OCI-LY7 (cell line): ENCODE data around the gene SOCS7. TPM values are rescaled to one million over a fixed set of nuclear protein-coding genes. Genes with fewer than 3 reads are reported as not detected.

Experiments used
- BruUV-seq: library from RNA; stranded (reverse); fragments of 400-500 nt; replicated peaks from 2 replicates; lab custom pipeline; 2021; lab: Mats Ljungman, UMichigan
- CTCF ChIA-PET: fragments of 300-600 bp; sonication (Branson Sonifier 250); formaldehyde crosslinking; loops from one replicate; lab custom pipeline; 2022; ENCODE audit warnings: antibody characterized with exemption; ENCODE audit not compliant: unreplicated experiment; lab: Charles Lee
- POLR2A ChIA-PET: fragments of 300-600 bp; sonication (Branson Sonifier 250); formaldehyde crosslinking; loops from one replicate; lab custom pipeline; 2022; ENCODE audit warnings: antibody characterized with exemption; lab: Charles Lee
- DNase-seq: peaks from one replicate; pipeline ENCODE4 v3.0.0-alpha.2; 2015; ENCODE audit warnings: low spot score
- H2AFZ ChIP-seq: fragments of 200-600 bp; sonication (generic), shearing (Covaris generic); 2 replicates; pipeline ENCODE4 v1.6.1; 2014; ENCODE audit warnings: mild to moderate bottlenecking, antibody characterized with exemption, low read length, moderate library complexity
- H3K27ac ChIP-seq: fragments of 200-600 bp; sonication (generic); 2 replicates; pipeline ENCODE4 v1.5.1; 2014; ENCODE audit warnings: mixed run types, low read depth, mild to moderate bottlenecking, moderate library complexity, low read length, inconsistent platforms; ENCODE audit not compliant: poor library complexity, severe bottlenecking
- H3K36me3 ChIP-seq: fragments of 200-600 bp; sonication (generic); 2 replicates; pipeline ENCODE4 v1.6.1; 2014; ENCODE audit warnings: mild to moderate bottlenecking, antibody characterized with exemption, low read length, moderate library complexity, mixed read lengths; ENCODE audit not compliant: insufficient read depth
- H3K4me1 ChIP-seq: fragments of 200-600 bp; sonication (generic); 2 replicates; pipeline ENCODE4 v1.5.1; 2014; ENCODE audit warnings: mild to moderate bottlenecking, low read length; ENCODE audit not compliant: insufficient read depth, poor library complexity, severe bottlenecking
- H3K4me2 ChIP-seq: fragments of 200-600 bp; sonication (generic); 2 replicates; pipeline ENCODE4 v1.6.1; 2014; ENCODE audit warnings: mild to moderate bottlenecking, low read length
- H3K4me3 ChIP-seq: fragments of 200-600 bp; sonication (generic); 2 replicates; pipeline ENCODE4 v1.5.1; 2014; ENCODE audit warnings: mild to moderate bottlenecking, low read depth, low read length; ENCODE audit not compliant: poor library complexity, severe bottlenecking
- H3K79me2 ChIP-seq: fragments of 200-600 bp; sonication (generic); 2 replicates; pipeline ENCODE4 v1.6.1; 2016; ENCODE audit warnings: low read depth, mild to moderate bottlenecking, low read length, moderate library complexity, mixed read lengths; ENCODE audit not compliant: insufficient read depth
- H3K9me2 ChIP-seq: fragments of 200-600 bp; sonication (generic); 2 replicates; pipeline ENCODE4 v1.6.1; 2016; ENCODE audit warnings: mild to moderate bottlenecking, low read length, mixed read lengths; ENCODE audit not compliant: insufficient read depth
- H3K9me3 ChIP-seq: fragments of 200-600 bp; sonication (generic); 2 replicates; pipeline ENCODE4 v1.6.1; 2014; ENCODE audit warnings: mild to moderate bottlenecking, mixed run types, low read length, mixed read lengths
- H4K20me1 ChIP-seq: fragments of 200-600 bp; sonication (generic); 2 replicates; pipeline ENCODE4 v1.6.1; 2014; ENCODE audit warnings: mild to moderate bottlenecking, antibody characterized with exemption, low read length, moderate library complexity, mixed read lengths; ENCODE audit not compliant: insufficient read depth
- EZH2phosphoT487 ChIP-seq: fragments of 200-600 bp; sonication (generic); IDR thresholded peaks from 2 replicates; pipeline ENCODE4 v1.6.1; 2018; ENCODE audit warnings: low read depth, borderline replicate concordance, mild to moderate bottlenecking, mixed run types, antibody characterized with exemption, low read length, moderate library complexity, mixed read lengths
- intact Hi-C: fragments of 100-400 bp; cut with micrococcal nuclease; formaldehyde crosslinking; loops from one replicate; pipeline ENCODE4 v1.10.0; 2022; ENCODE audit not compliant: unreplicated experiment
- total RNA-seq, 2 experiments: library from RNA; depleted of rRNA in 1 of 2; stranded (reverse); fragments of >200 nt in 1 of 2; shearing (Covaris generic) in 1 of 2; gene quantifications; 2 replicates each; pipeline ENCODE4 v1.2.3, GENCODE V29; 2014 to 2022
- TF ChIP-seq, protein P1 (sequence below): fragments of 200-600 bp; sonication (generic); conservative IDR thresholded peaks from 2 replicates; pipeline ENCODE4 v1.5.1; 2014; ENCODE audit warnings: mild to moderate bottlenecking, antibody characterized with exemption, low read length, moderate library complexity, mixed read lengths

SOCS7 gene
- total RNA-seq, 2 experiments from 2014 or later: 36.1 to 39.1 TPM

DNA sequence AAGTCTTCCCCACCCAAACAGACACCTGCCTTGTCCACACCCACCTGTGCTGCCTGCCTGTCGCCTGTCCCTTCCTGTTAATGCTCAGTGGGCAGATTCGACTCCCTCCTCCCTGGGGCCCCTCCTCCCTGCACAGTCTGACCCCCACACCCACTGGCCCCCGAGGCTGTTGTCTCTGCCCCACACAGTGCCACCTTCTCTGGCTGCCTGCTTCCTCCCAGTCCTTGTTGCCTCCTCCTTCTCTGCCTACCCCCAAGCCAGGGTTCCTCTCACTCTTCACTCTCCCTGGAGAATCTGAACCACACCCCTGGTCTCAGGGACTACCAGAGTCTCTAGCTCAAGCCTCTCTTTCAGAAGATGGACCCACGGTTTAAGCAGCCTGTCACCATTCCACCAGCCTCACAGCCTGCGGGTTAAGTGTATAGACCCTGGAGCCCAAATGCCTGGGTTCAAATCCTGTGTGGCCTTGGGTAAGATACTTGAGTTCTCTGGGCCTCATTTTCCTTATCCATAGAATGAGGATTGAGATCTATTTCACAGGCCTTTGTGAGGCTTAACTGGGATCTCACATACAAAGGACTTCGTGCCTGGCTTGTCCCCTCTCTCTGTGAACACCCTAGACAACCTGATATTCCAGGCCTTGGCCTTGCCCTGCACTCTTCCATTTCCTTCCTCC, 72.8 kb downstream of the SOCS7 start:
- no peaks in the 10 kb centered on the region for H3K9me2 ChIP-seq
- H3K9me3 ChIP-seq: no peaks in the 10 kb centered on the region
- H3K4me2 ChIP-seq: no peak overlapping the region
- DNase-seq: no peak
- BruUV-seq: no TSS peak
- H3K4me3 ChIP-seq: no peak overlapping the region
- TF ChIP-seq EZH2phosphoT487: no peak
- TF ChIP-seq, protein P1, sequence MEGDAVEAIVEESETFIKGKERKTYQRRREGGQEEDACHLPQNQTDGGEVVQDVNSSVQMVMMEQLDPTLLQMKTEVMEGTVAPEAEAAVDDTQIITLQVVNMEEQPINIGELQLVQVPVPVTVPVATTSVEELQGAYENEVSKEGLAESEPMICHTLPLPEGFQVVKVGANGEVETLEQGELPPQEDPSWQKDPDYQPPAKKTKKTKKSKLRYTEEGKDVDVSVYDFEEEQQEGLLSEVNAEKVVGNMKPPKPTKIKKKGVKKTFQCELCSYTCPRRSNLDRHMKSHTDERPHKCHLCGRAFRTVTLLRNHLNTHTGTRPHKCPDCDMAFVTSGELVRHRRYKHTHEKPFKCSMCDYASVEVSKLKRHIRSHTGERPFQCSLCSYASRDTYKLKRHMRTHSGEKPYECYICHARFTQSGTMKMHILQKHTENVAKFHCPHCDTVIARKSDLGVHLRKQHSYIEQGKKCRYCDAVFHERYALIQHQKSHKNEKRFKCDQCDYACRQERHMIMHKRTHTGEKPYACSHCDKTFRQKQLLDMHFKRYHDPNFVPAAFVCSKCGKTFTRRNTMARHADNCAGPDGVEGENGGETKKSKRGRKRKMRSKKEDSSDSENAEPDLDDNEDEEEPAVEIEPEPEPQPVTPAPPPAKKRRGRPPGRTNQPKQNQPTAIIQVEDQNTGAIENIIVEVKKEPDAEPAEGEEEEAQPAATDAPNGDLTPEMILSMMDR: no peak
- H3K27ac ChIP-seq: no peak overlapping the region
- H3K36me3 ChIP-seq: no peaks in the 10 kb centered on the region
- intact Hi-C loops: loop anchor here (10.0 kb wide), 1 partner anchor 240 kb away; no protein-coding TSS in a partner anchor
- peaks cover 57% of the 10 kb centered on the region for H3K4me1 ChIP-seq
- ChIA-PET CTCF (no interaction called here), POLR2A (interaction anchor here (0.8 kb wide), 1 partner anchor 61 kb away, joined by 4 read pairs; no protein-coding TSS in a partner anchor)
- H4K20me1 ChIP-seq: no peaks in the 10 kb centered on the region
- no peaks in the 10 kb centered on the region for H3K79me2 ChIP-seq
- no peak overlapping the region for H2AFZ ChIP-seq

DNA sequence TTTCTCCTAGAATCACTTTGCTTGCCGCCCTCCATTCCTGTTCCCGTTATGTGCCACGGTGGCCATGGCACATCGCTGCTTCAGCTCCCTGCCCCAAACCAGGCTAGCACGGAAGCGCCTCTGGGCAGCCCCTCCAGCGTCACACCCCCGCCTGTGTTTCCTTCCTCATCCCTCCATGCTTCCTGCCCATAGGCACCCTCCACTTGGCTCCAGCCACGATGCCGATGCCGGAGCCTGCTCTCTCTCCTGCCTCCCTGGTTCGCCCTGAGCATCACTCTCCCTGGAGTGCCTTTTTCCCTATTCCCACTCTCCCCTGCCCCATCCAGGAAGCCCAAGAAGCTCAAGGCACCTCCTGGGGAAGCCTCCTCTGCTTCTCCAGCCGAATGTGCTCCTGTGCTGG, 73.4 kb downstream of the SOCS7 start:
- H4K20me1 ChIP-seq: no peaks in the 10 kb centered on the region
- H3K9me2 ChIP-seq: no peaks in the 10 kb centered on the region
- no peak overlapping the region for H3K4me2 ChIP-seq
- ChIA-PET POLR2A (no interaction called here), CTCF (no interaction called here)
- no TSS peak for BruUV-seq
- H2AFZ ChIP-seq: no peak overlapping the region
- no peaks in the 10 kb centered on the region for H3K79me2 ChIP-seq
- TF ChIP-seq EZH2phosphoT487: no peak
- TF ChIP-seq, protein P1: no peak
- H3K36me3 ChIP-seq: no peaks in the 10 kb centered on the region
- intact Hi-C loops: loop anchor here (10.0 kb wide), 1 partner anchor 240 kb away; no protein-coding TSS in a partner anchor
- no peak overlapping the region for H3K27ac ChIP-seq
- peaks cover 55% of the 10 kb centered on the region for H3K4me1 ChIP-seq
- DNase-seq: no peak
- H3K4me3 ChIP-seq: no peak overlapping the region
- no peaks in the 10 kb centered on the region for H3K9me3 ChIP-seq

DNA sequence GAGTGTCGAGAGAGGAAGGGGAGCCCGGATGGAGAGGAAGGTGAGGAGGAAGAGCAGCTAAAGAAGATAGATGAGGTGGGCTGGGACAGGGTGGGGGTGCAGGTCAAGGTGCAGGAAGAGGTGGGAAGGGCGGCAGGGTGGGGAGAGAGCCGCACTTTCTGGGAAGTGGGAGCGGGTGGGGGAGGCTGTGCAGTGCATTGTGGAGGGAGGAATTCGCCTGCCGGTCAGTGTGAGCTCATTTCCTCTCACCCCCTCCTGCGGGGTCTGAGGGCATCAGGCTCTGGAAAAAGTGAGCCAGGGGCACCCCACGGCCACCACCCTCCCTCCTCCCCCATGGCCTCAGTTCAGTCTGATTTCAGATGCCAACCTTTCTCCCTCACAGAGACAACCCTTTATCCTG, 74.1 kb downstream of the SOCS7 start:
- no peaks in the 10 kb centered on the region for H3K79me2 ChIP-seq
- no peak overlapping the region for H3K4me2 ChIP-seq
- peaks cover 48% of the 10 kb centered on the region for H3K4me1 ChIP-seq
- H2AFZ ChIP-seq: no peak overlapping the region
- H3K27ac ChIP-seq: no peak overlapping the region
- TF ChIP-seq, protein P1: no peak
- no peak for TF ChIP-seq EZH2phosphoT487
- H4K20me1 ChIP-seq: no peaks in the 10 kb centered on the region
- no peaks in the 10 kb centered on the region for H3K36me3 ChIP-seq
- ChIA-PET CTCF (no interaction called here), POLR2A (no interaction called here)
- BruUV-seq: no TSS peak
- intact Hi-C loops: loop anchor here (10.0 kb wide), 1 partner anchor 239 kb away; no protein-coding TSS in a partner anchor
- H3K9me3 ChIP-seq: no peaks in the 10 kb centered on the region
- no peaks in the 10 kb centered on the region for H3K9me2 ChIP-seq
- H3K4me3 ChIP-seq: no peak overlapping the region
- DNase-seq: no peak
